Sigmoid colon (tissue), 7 donors: ENCODE results near the gene FAM117A. TPM values are rescaled to one million over a fixed set of nuclear protein-coding genes. Genes with fewer than 3 reads are reported as not detected.
"Not testable (repeated sequence)": the region's sequence is repeated elsewhere in the genome, so short reads cannot be mapped to it uniquely, and the experiment has no call there.

Source experiments
- DNase-seq: peaks from one replicate; pipeline ENCODE4 v3.0.0-alpha.2; 2019
- H3K27ac ChIP-seq, 4 donors: fragments of 200-600 bp; sonication (generic); one replicate each; pipeline ENCODE4 v1.5.1; 2016 to 2019; ENCODE audit warnings: mild to moderate bottlenecking in 1 of 4
- H3K27me3 ChIP-seq, 3 donors: fragments of 200-600 bp; sonication (generic); one replicate each; pipeline ENCODE4 v1.5.1; 2019; ENCODE audit warnings: mild to moderate bottlenecking in 1 of 3
- H3K36me3 ChIP-seq, 4 donors: fragments of 200-600 bp; sonication (generic); one replicate each; pipeline ENCODE4 v1.5.1; 2016 to 2019
- H3K4me1 ChIP-seq, 4 donors: fragments of 200-600 bp; sonication (generic); one replicate each; pipeline ENCODE4 v1.5.1; 2017 to 2019
- H3K4me3 ChIP-seq, 4 donors: fragments of 200-600 bp; sonication (generic); one replicate each; pipeline ENCODE4 v1.5.1; 2017 to 2019; ENCODE audit warnings: mild to moderate bottlenecking in 2 of 4, moderate library complexity in 1 of 4
- H3K9me3 ChIP-seq, 4 donors: fragments of 200-600 bp in 3 of 4; sonication (generic) in 3 of 4; one replicate each; pipeline versions ENCODE4 v1.5.1 to v1.6.1; 2013 to 2019
- EP300 ChIP-seq, 4 donors: sonication (generic); formaldehyde crosslinking; IDR thresholded peaks; one replicate each; pipeline ENCODE4 v1.6.1; 2017; ENCODE audit warnings: antibody characterized with exemption in 4 of 4
- POLR2A ChIP-seq, 2 donors: fragments of 450-650 bp; IDR thresholded peaks; one replicate each; pipeline ENCODE4 v1.6.1; 2016; ENCODE audit warnings: antibody characterized with exemption in 2 of 2, mild to moderate bottlenecking in 2 of 2, moderate library complexity in 2 of 2
- POLR2AphosphoS5 ChIP-seq, 4 donors: sonication (generic); formaldehyde crosslinking; IDR thresholded peaks; one replicate each; pipeline ENCODE4 v1.6.1; 2017; ENCODE audit warnings: antibody characterized with exemption in 4 of 4
- WGBS, 2 donors: extraction: QIAGEN DNeasy Blood & Tissue Kit; methylation state at CpG; one replicate each; pipeline ENCODE4 v1.1.7; 2013; 5-methylcytosine and 5-hydroxymethylcytosine counted together
- intact Hi-C: fragments of 100-400 bp; cut with DNase I; formaldehyde crosslinking; loops from one replicate; pipeline ENCODE4 v1.15.1; 2023
- polyA plus RNA-seq, 3 donors: library from polyadenylated mRNA; stranded (reverse); fragments of 200-250 nt; gene quantifications; one replicate each; pipeline ENCODE4 v1.2.3, GENCODE V29; 2013
- total RNA-seq, 4 donors: library from RNA; depleted of rRNA; stranded (reverse); fragments of >200 nt; gene quantifications; one replicate each; pipeline ENCODE4 v1.1.0, GENCODE V29; 2016
- TF ChIP-seq, protein P1 (sequence below), 4 experiments: fragments of 450-650 bp in 3 of 4; fragments of 200-600 bp in 1 of 4; IDR thresholded peaks; one replicate each; pipeline ENCODE4 v1.5.1; 2016 to 2019; ENCODE audit warnings: antibody characterized with exemption in 4 of 4, mild to moderate bottlenecking in 3 of 4, moderate library complexity in 2 of 4
- donor health status: healthy with polysubstance abuse.
- donor health status: Bipolar disorder and iron deficiency.
- donor health status: healthy.

The FAM117A gene
- total and polyA plus RNA-seq, 7 donors, result 3.5 to 34.6 (median 15.6) TPM

DNA sequence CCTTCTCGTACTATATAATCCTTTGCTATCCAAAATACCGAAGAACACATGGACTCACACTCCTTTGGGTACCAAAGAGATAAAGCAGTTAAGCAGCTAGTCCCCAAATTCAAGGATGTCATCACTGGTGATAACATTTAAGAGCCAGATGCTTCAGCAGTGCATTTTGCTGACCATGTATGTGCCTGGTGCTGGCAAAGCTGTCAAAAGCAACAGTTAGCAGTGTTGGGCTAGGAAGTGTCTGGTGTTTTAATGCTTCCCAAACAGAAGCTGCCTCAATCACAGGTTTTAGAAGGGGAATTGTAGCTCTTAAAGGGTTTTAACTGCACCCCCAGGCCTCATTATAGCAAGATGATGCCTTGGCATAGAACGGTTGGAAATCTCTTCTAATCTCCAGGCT is 4.7 kb downstream of the FAM117A start:
- no peaks in the 10 kb centered on the region for H3K9me3 ChIP-seq
- H3K36me3 ChIP-seq, result peaks cover 0 to 7% (median 0%) of the 10 kb centered on the region in 4 donors
- H3K4me3 ChIP-seq, result no peak overlapping the region
- no peak for TF ChIP-seq POLR2AphosphoS5 (IDR thresholded peaks at IDR 0.05)
- TF ChIP-seq, protein P1, sequence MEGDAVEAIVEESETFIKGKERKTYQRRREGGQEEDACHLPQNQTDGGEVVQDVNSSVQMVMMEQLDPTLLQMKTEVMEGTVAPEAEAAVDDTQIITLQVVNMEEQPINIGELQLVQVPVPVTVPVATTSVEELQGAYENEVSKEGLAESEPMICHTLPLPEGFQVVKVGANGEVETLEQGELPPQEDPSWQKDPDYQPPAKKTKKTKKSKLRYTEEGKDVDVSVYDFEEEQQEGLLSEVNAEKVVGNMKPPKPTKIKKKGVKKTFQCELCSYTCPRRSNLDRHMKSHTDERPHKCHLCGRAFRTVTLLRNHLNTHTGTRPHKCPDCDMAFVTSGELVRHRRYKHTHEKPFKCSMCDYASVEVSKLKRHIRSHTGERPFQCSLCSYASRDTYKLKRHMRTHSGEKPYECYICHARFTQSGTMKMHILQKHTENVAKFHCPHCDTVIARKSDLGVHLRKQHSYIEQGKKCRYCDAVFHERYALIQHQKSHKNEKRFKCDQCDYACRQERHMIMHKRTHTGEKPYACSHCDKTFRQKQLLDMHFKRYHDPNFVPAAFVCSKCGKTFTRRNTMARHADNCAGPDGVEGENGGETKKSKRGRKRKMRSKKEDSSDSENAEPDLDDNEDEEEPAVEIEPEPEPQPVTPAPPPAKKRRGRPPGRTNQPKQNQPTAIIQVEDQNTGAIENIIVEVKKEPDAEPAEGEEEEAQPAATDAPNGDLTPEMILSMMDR (IDR thresholded peaks at IDR 0.05), result no peak
- no peak for TF ChIP-seq EP300 (IDR thresholded peaks at IDR 0.05)
- TF ChIP-seq POLR2A (IDR thresholded peaks at IDR 0.05), result no peak
- no peak for DNase-seq
- peak overlapping the region in 3 of 4 donors; percentile 12 to 92 (median 91) for H3K27ac ChIP-seq
- intact Hi-C loops, result no loop called here
- no peaks in the 10 kb centered on the region for H3K27me3 ChIP-seq
- WGBS, 2 donors, result 87 to 90% methylated on average over 3 of the region's 3 CpGs
- H3K4me1 ChIP-seq, result peaks cover 0 to 61% (median 50%) of the 10 kb centered on the region in 4 donors

- 89 to 93% methylated on average over 8 of the region's 8 CpGs for WGBS, 2 donors
Measured at GRCh38 chr17:49758464-49759010, 5.4 kb downstream of the FAM117A start.

GRCh38 chr17:49757151-49757777 is 6.7 kb downstream of the FAM117A start:
- Histone ChIP-seq H3K27ac (peak overlapping the region in 2 of 4 donors; percentile 6 to 32), H3K4me1 (peaks cover 0 to 55% (median 43%) of the 10 kb centered on the region in 4 donors), H3K4me3 (no peak overlapping the region), H3K36me3 (peaks cover 0 to 7% (median 0%) of the 10 kb centered on the region in 4 donors), H3K9me3 (no peaks in the 10 kb centered on the region), H3K27me3 (no peaks in the 10 kb centered on the region)
- no peak for DNase-seq
- intact Hi-C loops, result no loop called here
- TF ChIP-seq, protein P1 (IDR thresholded peaks at IDR 0.05), result no peak
- no peak for TF ChIP-seq EP300 (IDR thresholded peaks at IDR 0.05)
- no peak for TF ChIP-seq POLR2A (IDR thresholded peaks at IDR 0.05)
- TF ChIP-seq POLR2AphosphoS5 (IDR thresholded peaks at IDR 0.05), result no peak
- 90 to 94% methylated on average over 6 of the region's 6 CpGs for WGBS, 2 donors

More at GRCh38 chr17:49758464-49759010, 5.4 kb downstream of the FAM117A start:
- H3K9me3 ChIP-seq, DNase-seq, H3K4me3 ChIP-seq, H3K36me3 ChIP-seq, H3K27me3 ChIP-seq, intact Hi-C loops: not testable (repeated sequence)
- H3K4me1 ChIP-seq, result peaks cover 0 to 66% (median 54%) of the 10 kb centered on the region in 4 donors
- peak overlapping the region in 3 of 4 donors; percentile 12 to 92 (median 91) for H3K27ac ChIP-seq

DNA sequence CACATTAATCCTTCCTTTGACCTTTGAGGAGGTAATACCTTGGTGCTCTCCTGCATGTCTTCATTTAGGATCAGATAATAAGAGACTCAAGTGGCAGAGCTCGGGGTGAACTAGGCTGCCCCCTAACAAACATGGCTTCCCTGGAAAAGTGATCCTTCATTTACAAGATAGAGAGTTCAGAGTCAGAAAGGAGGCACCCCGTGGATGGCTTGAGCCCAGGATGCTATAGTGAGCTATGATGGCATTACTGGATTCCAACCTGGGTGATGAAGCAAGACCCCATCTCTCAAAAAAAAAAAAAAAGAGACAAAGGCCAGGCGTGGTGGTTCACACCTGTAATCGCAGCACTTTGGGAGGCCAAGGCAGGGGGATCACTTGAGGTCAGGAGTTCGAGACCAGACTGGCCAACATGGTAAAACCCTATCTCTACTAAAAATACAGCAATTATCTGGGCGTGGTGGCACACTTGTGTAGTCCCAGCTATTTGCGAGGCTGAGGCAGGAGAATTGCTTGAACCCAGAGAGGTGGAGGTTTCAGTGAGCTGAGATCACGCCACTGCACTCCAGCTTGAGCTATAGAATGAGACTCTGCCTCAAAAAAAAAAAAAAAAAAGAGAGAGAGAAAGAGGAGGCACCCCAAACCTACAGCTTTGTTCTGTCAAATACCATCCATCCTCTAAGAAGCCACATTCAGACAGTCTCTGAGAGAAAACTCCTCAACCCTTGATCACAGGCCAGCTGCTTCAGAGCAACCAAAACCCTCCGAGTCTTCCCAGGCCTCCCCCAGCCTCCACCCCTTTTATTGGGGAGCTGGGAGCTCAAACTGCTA is 7.4 kb downstream of the FAM117A start:
- peaks cover 0 to 53% (median 37%) of the 10 kb centered on the region in 4 donors for H3K4me1 ChIP-seq
- intact Hi-C loops, result no loop called here
- H3K27ac ChIP-seq, result peak overlapping the region in 2 of 4 donors; percentile 6 to 32
- peaks cover 0 to 7% (median 0%) of the 10 kb centered on the region in 4 donors for H3K36me3 ChIP-seq
- H3K4me3 ChIP-seq, result no peak overlapping the region
- no peaks in the 10 kb centered on the region for H3K27me3 ChIP-seq
- DNase-seq, result no peak
- no peaks in the 10 kb centered on the region for H3K9me3 ChIP-seq
- WGBS, 2 donors, result 89 to 90% methylated on average over 9 of the region's 9 CpGs
- TF ChIP-seq POLR2A (IDR thresholded peaks at IDR 0.05) (no peak), POLR2AphosphoS5 (IDR thresholded peaks at IDR 0.05) (no peak), EP300 (IDR thresholded peaks at IDR 0.05) (no peak)

DNA sequence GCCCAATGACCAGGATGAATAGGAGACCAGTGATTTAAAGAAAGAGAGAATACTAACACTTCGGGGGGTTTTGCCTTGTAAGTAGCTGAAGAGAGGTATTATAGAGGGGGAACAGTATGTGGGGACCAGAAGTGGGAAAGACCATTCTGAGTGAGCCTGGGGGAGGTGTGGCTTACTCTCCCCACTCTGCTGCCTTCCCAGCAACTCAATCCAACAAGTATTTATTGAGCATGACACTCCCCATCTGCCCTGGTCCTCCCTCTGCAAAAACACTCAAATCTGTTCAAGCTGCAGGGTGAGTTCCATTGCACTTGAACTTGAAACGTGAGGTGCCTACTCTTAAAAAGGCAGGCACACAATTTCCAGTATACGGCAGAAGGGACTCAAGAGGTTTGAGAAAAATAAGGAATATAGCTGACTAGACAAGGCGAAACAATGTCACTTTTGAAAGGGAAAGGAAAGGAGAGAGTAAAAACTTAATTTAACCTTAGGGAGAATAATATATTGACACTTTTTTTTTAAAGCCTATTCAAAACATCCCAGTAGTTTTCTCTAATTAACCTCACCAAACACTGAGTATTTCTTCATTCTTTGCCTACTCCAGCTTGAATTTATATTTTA is 8.2 kb downstream of the FAM117A start:
- no peak for DNase-seq
- intact Hi-C loops, result no loop called here
- Histone ChIP-seq H3K4me3 (no peak overlapping the region), H3K27me3 (no peaks in the 10 kb centered on the region), H3K36me3 (peaks cover 0 to 7% (median 0%) of the 10 kb centered on the region in 4 donors), H3K9me3 (no peaks in the 10 kb centered on the region), H3K4me1 (peaks cover 0 to 45% (median 29%) of the 10 kb centered on the region in 4 donors), H3K27ac (no peak overlapping the region)
- 81 to 82% methylated on average over 4 of the region's 4 CpGs for WGBS, 2 donors
- TF ChIP-seq POLR2AphosphoS5 (IDR thresholded peaks at IDR 0.05) (no peak), EP300 (IDR thresholded peaks at IDR 0.05) (no peak), POLR2A (IDR thresholded peaks at IDR 0.05) (no peak)
- TF ChIP-seq, protein P1 (IDR thresholded peaks at IDR 0.05), result no peak
